GM12892 (cell line): ENCODE measurements around the gene EGF.

Experiments
- POLR2A ChIP-seq: IDR thresholded peaks from 2 replicates; pipeline ENCODE4 v1.6.1; 2011; ENCODE audit warnings: low read depth, low read length, control low read depth
- POLR2AphosphoS5 ChIP-seq: IDR thresholded peaks from 2 replicates; pipeline ENCODE4 v1.6.1; 2011; ENCODE audit warnings: low read depth, low read length, control low read depth
- TAF1 ChIP-seq: IDR thresholded peaks from 2 replicates; pipeline ENCODE4 v1.6.1; 2011; ENCODE audit warnings: low read depth, mild to moderate bottlenecking, control low read depth, low read length, borderline replicate concordance

DNA sequence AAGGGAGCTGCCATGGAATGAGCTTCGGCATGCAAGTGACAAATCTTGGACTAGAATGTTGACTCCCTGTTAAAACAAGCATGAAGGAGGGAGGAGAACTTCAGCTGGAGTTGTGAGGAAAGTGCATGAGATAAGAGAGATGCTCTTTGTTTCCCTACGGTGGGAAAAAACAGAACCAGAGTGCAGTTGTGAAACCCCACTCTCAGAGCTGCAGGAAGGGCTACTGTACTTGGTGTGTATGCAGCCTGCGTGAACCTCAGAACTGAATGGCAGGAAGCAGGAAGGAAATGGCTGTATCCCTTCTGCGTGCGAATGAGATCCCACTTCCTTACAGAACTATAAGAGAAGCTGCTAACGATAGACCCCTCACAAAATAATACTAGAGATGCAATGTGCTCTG is 57.2 kb downstream of the EGF start:
- TF ChIP-seq POLR2A (no peak), POLR2AphosphoS5 (no peak), TAF1 (no peak)
